GM18511 (cell line): ENCODE measurements around the gene PRH2.

Experiments
- ATAC-seq: cut with Tn5 transposase; IDR thresholded peaks from one replicate; pipeline ENCODE4 v1.9.1; 2021; ENCODE audit warnings: mild to moderate bottlenecking, moderate library complexity; ENCODE audit not compliant: unreplicated experiment

PRH2 gene

DNA sequence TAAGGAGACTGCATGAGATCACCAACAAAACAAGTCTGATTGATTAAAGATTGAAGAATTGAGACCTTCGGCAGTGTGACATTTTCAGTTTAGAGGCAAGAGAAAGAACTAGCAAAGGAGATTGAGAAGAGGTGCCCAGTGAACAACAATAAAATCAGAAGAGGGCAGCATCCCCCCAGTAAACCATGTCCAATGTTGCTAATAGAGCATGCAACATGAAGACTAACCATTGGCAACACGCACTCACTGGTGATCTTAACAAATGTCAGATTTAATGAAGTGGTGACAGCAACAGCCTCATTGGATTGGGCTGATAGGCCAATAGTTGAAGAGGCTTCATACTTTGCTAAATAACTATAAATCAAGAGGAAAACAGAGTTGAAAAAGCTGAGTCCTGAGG is 30.8 kb downstream of the PRH2 start:
- no peak for ATAC-seq

- ATAC-seq: no peak
Measured at GRCh38 chr12:10960211-10960610, 31.2 kb downstream of the PRH2 start.

DNA sequence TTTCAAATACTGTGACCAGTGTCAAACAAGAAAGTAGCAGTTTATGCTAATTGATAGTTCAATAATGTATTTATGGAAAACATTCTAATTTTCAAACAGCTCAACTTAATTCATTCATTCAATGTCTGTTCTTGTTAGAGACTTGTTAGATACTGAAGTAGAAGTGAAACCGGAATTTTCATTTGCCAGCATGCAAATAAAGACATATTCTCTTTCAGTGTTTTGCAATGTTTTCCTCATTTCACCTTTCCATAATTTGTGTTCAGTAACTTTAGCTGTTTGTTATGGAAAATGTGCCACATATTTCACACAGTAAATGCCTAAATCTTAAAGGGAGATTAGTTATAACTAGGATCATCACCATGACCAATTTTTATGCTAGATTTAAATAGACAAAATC is 36.4 kb downstream of the PRH2 start:
- ATAC-seq: no peak

- ATAC-seq: no peak
Measured at GRCh38 chr12:10966314-10966713, 37.3 kb downstream of the PRH2 start.

GRCh38 chr12:10967409-10967808 is 38.4 kb downstream of the PRH2 start:
- no peak for ATAC-seq

DNA sequence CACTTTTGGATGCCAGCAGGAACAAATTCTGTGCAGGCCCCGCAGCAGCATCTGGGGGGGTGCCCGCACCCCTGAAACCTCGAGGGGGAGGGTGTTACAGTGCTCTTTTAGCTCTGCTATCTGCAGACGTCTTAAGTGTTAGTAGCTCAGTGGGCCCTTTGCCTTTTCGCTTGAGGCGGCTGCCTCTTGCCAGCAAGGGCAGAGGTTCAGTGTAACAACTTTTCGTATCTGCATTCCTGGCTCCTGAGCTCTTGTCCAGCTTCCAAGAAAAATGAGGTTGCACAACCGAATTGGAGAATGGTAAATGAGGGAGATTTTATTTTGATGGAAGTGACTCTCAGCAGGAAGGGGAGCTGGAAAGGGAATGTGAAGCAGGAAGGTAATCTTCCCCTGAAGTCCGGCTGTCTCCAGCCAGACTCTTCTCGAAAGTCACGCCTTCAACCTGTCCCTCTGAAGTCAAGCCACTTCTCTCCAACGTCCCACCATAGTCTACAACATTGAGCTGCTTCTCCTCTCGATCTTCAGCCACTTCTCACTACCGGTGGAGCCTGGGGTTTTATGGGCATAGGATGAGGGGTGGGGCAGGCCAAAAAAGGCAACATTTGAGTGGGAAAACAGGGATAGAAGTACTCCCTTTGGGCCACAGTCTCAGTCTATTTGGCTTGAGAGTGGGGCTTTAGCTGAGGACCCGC is 39.9 kb downstream of the PRH2 start:
- ATAC-seq: no peak

- ATAC-seq: no peak
Measured at GRCh38 chr12:10974965-10975364, 45.9 kb downstream of the PRH2 start.

GRCh38 chr12:10982244-10982643 is 53.2 kb downstream of the PRH2 start:
- ATAC-seq: no peak
